RPMI8226 (cell line): ENCODE measurements around the gene MRFAP1.
A peak's percentile ranks its signal among the peaks of the same experiment; 100 is the strongest.
"Not testable (repeated sequence)": the region's sequence is repeated elsewhere in the genome, so short reads cannot be mapped to it uniquely, and the experiment has no call there.

Experiments used
- DNase-seq: peaks from one replicate; pipeline ENCODE4 v3.0.0-alpha.2; 2015

MRFAP1 gene

DNA sequence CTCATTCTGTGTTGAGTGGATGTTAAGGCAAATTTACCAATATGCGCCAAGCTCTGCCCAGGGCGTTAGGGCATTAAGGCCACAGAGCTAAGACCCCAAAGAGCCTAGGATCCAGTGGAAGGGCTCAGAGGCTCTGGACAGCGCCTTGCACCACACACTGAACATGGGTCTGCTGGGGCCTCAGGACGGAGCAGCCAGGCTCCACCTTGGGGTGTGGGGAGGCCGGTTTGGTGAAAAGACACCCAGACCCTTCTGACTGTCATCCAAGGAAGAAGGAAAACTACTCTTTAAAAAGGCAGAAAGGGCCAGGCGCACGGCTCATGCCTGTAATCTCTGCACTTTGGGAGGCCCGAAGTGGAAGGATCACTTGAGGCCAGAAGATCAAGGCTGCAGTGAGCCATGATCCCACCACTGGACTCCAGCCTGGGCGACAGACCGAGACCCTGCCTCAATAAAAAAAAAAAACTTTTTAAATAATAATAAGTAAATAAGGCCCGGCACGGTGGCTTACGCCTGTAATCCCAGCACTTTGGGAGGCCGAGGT is 1.3 kb upstream of the MRFAP1 start:
- no peak for DNase-seq

DNA sequence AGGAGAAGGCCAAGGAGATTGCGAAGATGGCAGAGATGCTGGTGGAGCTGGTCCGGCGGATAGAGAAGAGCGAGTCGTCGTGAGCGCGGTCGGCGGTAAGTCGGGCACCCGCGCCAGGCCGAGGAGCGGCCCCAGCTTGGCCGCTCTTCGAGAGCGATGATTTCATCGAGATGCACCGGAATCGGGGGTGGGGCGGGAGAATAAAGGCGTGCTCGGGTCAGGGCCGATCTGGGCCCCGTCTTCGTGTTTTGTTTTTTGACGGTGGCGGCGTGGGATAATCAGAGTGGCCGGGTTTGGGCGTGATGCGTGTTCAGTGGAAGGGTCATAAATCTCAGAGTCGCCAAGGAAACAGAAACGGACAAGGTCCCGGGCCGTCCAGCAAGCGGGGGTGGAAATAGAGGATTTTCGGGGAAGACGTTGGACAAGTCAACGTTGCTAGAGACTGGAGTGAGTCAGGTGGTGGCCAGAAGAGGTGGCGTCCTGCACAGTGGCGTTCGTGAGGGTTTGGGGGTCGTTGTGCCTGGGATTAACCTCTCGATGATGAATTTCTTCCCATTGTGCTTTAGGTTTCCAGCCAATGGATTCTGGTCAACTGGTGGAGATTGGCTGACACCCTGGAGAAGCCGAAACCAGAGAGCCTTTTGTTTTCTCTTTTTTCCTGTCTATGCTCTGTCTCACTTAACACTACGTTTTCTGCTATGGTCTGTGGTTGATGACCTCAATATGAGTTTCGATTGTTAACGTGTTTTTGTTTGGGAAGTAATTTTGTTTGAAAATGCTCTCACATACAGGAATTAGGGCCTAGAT is 882 bp downstream of the MRFAP1 start:
- DNase-seq, result peak; percentile 14

GRCh38 chr4:6641971-6642320 is 1.5 kb downstream of the MRFAP1 start:
- DNase-seq, result no peak

GRCh38 chr4:6643141-6643847 is 2.8 kb downstream of the MRFAP1 start:
- DNase-seq, result no peak

DNA sequence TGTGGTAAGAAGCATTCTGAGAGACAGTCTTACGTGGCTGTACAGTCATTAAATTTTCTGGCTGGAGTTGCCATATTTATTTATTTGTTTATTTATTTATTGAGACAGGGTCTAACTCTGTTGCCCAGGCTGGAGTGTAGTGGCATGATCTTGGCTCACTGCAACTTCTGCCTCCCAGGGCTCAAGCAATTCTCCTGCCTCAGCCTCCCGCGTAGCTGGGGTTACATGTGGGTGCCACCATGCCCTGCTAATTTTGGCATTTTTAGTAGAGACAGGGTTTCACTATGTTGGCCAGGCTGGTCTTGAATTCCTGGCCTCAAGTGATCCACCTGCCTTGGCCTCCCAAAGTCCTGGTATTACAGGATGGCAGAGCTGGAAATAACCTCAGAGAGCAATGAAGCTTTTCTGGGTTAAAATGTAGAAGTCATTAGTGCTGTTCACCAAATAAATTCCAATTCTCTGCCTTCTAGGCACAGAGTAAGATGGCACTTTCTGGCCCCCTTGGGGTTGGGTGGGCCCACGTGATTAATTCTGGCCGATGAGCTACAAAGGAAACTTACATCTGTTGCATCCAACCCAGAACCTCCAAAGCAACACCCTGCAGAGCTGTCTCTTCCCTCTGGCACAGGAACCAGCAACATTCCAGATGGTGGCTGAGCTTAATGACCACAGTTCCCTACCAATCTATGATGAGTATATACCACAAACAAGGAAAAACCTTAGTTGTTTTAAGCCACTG is 4.5 kb downstream of the MRFAP1 start:
- no peak for DNase-seq

DNA sequence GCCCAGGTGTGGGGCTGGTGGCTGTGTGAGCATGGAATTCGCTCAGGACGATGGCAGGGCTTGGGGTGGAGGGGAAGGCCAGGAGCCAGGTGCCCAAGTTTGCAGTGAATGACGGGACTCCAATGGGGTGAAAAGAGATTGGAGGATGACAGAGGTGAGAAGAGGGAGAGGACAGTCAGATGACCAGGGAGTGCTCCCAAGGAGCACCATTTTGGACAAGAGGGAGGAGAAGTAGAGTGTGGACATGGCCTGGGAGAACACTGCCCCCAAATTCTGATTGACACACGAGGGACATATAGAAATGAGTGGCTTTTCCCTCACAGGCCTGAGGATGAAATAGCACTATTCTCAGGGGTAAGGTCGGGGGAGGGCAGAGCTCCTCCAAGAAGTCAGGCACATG is 6.7 kb downstream of the MRFAP1 start:
- DNase-seq, result no peak

DNA sequence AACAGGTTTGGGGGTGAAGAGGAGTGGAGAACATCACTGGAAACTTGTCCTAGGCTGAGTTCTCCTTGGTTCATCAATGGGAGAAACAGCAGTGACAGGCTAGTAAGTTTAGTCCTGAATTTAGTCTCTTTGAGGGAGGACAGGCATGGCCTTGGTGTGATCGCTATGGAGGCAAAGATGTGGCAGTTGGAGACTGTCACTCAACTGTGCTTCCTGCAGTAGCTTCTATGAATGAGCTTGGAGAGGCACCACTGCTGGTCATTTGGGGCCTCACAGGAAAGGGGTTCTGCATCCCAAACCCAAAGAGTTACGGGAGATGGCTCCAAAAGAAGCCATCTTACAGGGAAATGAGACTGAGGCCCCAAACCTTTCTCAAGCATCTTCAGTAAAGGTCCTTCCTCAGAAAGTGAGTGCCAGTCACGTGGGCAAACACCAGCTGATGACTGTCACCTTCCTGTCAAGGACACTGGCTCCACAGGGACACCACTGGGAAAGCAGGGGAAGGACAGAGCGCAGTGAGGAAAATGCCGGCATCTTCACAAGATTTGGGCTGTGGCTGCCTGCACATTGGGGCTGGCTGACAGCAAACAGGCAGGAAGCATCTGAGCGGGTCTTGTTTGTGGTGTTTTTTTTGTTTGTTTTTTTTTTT is 7.2 kb downstream of the MRFAP1 start:
- DNase-seq, result no peak

GRCh38 chr4:6649216-6649615 is 8.7 kb downstream of the MRFAP1 start:
- no peak for DNase-seq

GRCh38 chr4:6654211-6654610 is 13.7 kb downstream of the MRFAP1 start:
- DNase-seq, result not testable (repeated sequence)

DNA sequence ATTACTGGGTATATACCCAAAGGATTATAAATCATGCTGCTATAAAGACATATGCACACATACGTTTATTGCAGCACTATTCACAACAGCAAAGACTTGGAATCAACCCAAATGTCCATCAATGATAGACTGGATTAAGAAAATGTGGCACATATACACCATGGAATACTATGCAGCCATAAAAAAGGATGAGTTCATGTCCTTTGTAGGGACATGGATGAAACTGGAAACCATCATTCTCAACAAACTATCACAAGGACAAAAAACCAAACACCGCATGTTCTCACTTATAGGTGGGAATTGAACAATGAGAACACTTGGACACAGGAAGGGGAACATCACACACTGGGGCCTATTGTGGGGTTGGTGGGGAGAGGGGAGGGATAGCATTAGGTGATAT is 14.8 kb downstream of the MRFAP1 start:
- not testable (repeated sequence) for DNase-seq

DNA sequence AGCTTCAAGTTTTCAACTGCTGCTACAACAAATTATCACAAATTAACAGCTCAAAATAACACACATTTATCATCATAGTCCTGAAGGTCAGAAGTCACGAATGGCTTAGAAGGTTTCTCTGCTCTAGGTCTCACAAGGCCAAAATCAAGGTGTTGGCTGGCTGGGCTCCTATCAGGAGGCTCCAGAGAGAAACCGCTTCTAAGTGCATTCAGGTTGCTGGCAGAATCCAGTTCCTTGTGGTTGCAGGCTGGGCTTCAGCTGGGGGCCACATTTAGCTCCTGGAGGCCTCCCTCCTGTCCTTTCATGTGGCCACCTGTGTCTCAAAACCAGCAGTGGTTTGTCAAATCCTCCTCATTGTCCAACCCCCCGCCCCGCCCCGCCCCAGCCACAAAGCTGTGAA is 15.4 kb downstream of the MRFAP1 start:
- DNase-seq, result peak; percentile 29

GRCh38 chr4:6657242-6658208 is 17.0 kb downstream of the MRFAP1 start:
- DNase-seq, result no peak

- DNase-seq, result no peak
Observed at GRCh38 chr4:6658209-6658595, 17.7 kb downstream of the MRFAP1 start.

DNA sequence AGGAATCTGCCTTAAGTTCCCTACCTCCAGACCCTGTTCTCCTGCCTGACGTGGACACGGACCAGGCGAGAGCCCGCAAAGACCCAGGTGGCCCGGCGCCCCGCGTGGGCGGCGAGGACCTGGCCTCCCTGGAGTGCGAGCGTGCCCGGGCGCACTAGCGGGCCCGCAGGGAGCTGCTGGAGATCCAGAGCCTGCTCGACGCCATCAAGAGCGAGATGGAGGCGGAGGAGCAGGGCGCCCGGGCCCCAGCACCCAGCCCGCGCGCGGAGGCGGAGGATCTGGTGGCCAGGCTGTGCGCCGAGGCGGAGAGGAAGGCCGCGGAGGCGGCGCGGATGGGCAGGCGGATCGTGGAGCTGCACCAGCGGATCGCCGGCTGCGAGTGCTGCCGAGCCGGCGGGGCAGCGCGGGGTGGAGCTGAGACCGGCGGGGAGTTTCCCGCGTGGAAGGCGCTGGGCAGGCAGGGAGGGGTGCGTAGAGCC is 18.2 kb downstream of the MRFAP1 start:
- DNase-seq, result no peak

DNA sequence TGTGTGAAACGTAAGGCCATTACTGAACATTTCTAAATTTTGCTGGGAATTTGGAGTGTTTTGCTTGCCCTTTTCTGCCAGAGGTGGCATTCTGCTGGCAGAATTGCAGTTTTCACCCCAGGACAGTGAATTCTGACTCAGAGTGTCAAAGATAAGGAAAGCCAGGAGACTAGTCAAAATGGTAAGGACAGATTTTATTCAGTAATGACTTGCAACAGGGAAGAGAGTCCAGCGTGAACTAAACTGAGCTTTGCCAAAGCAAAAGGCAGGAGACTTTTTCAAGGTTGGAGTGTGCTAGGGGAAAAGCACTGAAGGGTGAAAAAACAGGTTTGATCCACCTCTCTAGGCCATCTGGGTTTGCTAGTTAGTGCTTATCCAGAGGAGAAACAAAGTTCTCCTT is 19.4 kb downstream of the MRFAP1 start:
- DNase-seq, result no peak

DNA sequence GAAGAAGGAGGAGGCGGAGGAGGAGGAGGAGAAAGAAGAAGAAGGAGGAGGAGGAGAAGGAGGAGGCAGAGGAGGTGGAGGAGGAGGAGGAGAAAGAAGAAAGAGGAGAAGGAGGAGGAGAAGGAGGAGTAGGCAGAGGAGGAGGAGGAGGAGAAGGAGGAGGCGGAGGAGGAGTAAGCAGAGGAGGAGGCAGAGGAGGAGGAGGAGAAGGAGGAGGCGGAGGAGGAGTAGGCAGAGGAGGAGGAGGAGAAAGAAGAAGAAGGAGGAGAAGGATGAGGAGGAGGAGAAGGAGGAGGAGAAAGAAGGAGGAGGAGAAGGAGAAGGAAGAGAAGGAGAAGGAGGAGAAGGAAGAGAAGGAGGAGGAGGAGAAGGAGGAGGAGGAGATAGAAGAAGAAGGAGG is 19.9 kb downstream of the MRFAP1 start:
- DNase-seq, result no peak

DNA sequence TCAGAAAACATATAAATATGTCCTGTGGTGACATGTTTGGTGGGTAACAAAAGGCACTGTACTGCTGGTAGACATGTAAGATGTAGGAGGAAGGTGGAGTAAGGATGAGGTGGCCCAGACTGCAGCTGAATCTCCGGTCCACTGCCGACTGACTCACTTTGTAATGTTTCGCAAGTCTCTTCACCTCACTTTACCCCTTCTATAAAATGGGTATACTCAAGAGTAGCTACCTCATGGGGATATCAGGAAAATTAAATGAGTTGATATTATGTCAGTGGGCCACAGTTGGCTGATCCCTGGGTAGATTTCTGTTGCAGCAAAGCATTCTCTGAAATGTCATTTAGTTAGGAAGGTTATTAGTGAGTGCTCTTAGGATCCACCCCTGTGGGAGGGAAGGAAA is 22.1 kb downstream of the MRFAP1 start:
- no peak for DNase-seq

GRCh38 chr4:6663596-6664393 is 23.3 kb downstream of the MRFAP1 start:
- no peak for DNase-seq

GRCh38 chr4:6665320-6665654 is 24.8 kb downstream of the MRFAP1 start:
- DNase-seq, result no peak

DNA sequence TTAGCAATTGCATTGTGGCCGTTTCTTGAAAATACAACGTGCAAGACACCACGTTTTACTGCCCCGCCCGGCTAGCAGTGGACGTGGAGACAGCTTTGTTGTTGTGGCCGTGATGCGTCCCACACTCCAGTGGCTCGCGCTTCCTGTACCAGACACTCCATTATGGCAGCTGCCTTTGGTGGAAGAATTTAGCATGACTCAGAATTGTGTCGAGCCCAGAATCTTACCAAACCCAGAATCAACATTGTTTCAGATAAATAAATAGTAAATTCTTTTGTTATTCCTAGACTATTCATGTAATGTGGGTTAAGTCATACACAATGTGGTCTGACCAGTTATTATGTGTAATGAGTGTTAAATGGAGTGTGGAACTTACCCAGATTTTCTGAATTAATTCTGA is 27.9 kb downstream of the MRFAP1 start:
- no peak for DNase-seq

GRCh38 chr4:6671648-6672047 is 31.2 kb downstream of the MRFAP1 start:
- no peak for DNase-seq
